HepG2 (cell line): ENCODE measurements around the gene CCDC154. TPM values are rescaled to one million over a fixed set of nuclear protein-coding genes. Genes with fewer than 3 reads are reported as not detected.

Source experiments
- ATAD3A ChIP-seq: sonication (generic); formaldehyde crosslinking; IDR thresholded peaks from 2 replicates; pipeline ENCODE4 v1.4.0; 2020; ENCODE audit warnings: missing genetic modification reagents
- CREB3 ChIP-seq: sonication (generic); formaldehyde crosslinking; IDR thresholded peaks from 2 replicates; pipeline ENCODE4 v1.5.0; 2020; ENCODE audit warnings: missing genetic modification reagents
- GTF2F1 ChIP-seq: fragments of 150-350 bp; IDR thresholded peaks from 2 replicates; pipeline ENCODE4 v1.6.1; 2014; ENCODE audit warnings: low read length
- KAT8 ChIP-seq: IDR thresholded peaks from 2 replicates; pipeline ENCODE4 v1.6.1; 2016; ENCODE audit warnings: missing genetic modification reagents, missing compliant biosample characterization
- MAFF ChIP-seq: IDR thresholded peaks from 2 replicates; pipeline ENCODE4 v1.6.1; 2011; ENCODE audit warnings: low read depth, low read length, improper control_type of control experiment
- NFKBIZ ChIP-seq: IDR thresholded peaks from 2 replicates; pipeline ENCODE4 v1.6.1; 2018; ENCODE audit warnings: missing genetic modification reagents, missing compliant biosample characterization
- NR0B2 ChIP-seq: sonication (generic); formaldehyde crosslinking; IDR thresholded peaks from 2 replicates; pipeline ENCODE4 v1.4.0; 2020; ENCODE audit warnings: mild to moderate bottlenecking, missing genetic modification reagents
- PAF1 ChIP-seq: IDR thresholded peaks from 2 replicates; pipeline ENCODE4 v1.6.1; 2016; ENCODE audit warnings: missing genetic modification reagents, missing compliant biosample characterization
- PAX8 ChIP-seq: sonication (generic); formaldehyde crosslinking; IDR thresholded peaks from 2 replicates; pipeline ENCODE4 v1.8.0; 2022; ENCODE audit warnings: mild to moderate bottlenecking, missing genetic modification reagents, borderline replicate concordance
- PCBP2 ChIP-seq: fragments of 200-400 bp; formaldehyde crosslinking; optimal IDR thresholded peaks from 2 replicates; pipeline ENCODE3; 2018; ENCODE audit warnings: low read length, low read depth; ENCODE audit not compliant: poor library complexity, severe bottlenecking
- RCOR2 ChIP-seq: IDR thresholded peaks from 2 replicates; pipeline ENCODE4 v1.6.1; 2016; ENCODE audit warnings: missing biosample characterization, missing genetic modification reagents
- RFX1 ChIP-seq: fragments of 450-650 bp; IDR thresholded peaks from 2 replicates; pipeline ENCODE4 v1.6.1; 2017
- SATB2 ChIP-seq: sonication (generic); formaldehyde crosslinking; IDR thresholded peaks from 2 replicates; pipeline ENCODE4 v1.5.0; 2020; ENCODE audit warnings: missing genetic modification reagents
- SIX4 ChIP-seq: sonication (generic); formaldehyde crosslinking; IDR thresholded peaks from 2 replicates; pipeline ENCODE4 v1.4.0; 2020; ENCODE audit warnings: missing genetic modification reagents
- SNAI1 ChIP-seq: sonication (generic); formaldehyde crosslinking; IDR thresholded peaks from 2 replicates; pipeline ENCODE4 v1.5.0; 2020; ENCODE audit warnings: mild to moderate bottlenecking, missing genetic modification reagents, borderline replicate concordance
- SYNCRIP ChIP-seq: fragments of 200-400 bp; formaldehyde crosslinking; IDR thresholded peaks from 2 replicates; pipeline ENCODE4 v1.6.1; 2018; ENCODE audit warnings: mild to moderate bottlenecking, low read depth, low read length; ENCODE audit not compliant: insufficient read depth
- TBX3 ChIP-seq: fragments of 450-650 bp; IDR thresholded peaks from 2 replicates; pipeline ENCODE4 v1.6.1; 2017; ENCODE audit warnings: antibody characterized with exemption, mild to moderate bottlenecking, inconsistent platforms, borderline replicate concordance
- TOE1 ChIP-seq: sonication (generic); formaldehyde crosslinking; IDR thresholded peaks from 2 replicates; pipeline ENCODE4 v1.4.0; 2020; ENCODE audit warnings: mild to moderate bottlenecking, missing genetic modification reagents
- TOPORS ChIP-seq: sonication (generic); formaldehyde crosslinking; IDR thresholded peaks from 2 replicates; pipeline ENCODE4 v1.8.0; 2023; ENCODE audit warnings: mild to moderate bottlenecking, missing genetic modification reagents
- USF2 ChIP-seq, 2 experiments: sonication (generic) in 1 of 2; formaldehyde crosslinking in 1 of 2; IDR thresholded peaks; 2 replicates each; pipeline versions ENCODE4 v1.5.1 to v1.6.1; 2011 to 2020; ENCODE audit warnings: borderline replicate concordance in 1 of 2, low read depth in 1 of 2, low read length in 1 of 2, mild to moderate bottlenecking in 1 of 2, missing genetic modification reagents in 1 of 2, moderate library complexity in 1 of 2
- ZBTB1 ChIP-seq: sonication (generic); formaldehyde crosslinking; IDR thresholded peaks from 2 replicates; pipeline ENCODE4 v1.4.0; 2020; ENCODE audit warnings: missing genetic modification reagents, borderline replicate concordance
- ZNF292 ChIP-seq: sonication (generic); formaldehyde crosslinking; IDR thresholded peaks from 2 replicates; pipeline ENCODE4 v1.8.1; 2022; ENCODE audit warnings: mild to moderate bottlenecking, low read depth, missing genetic modification reagents, borderline replicate concordance
- ZNF44 ChIP-seq: sonication (generic); formaldehyde crosslinking; IDR thresholded peaks from 2 replicates; pipeline ENCODE4 v1.5.1; 2020; ENCODE audit warnings: mild to moderate bottlenecking, missing genetic modification reagents
- ZNF724P ChIP-seq: sonication (generic); formaldehyde crosslinking; IDR thresholded peaks from 2 replicates; pipeline ENCODE4 v1.8.0; 2022; ENCODE audit warnings: missing genetic modification reagents, borderline replicate concordance
- ZNF788 ChIP-seq: sonication (generic); formaldehyde crosslinking; IDR thresholded peaks from 2 replicates; pipeline ENCODE4 v1.5.0; 2020; ENCODE audit warnings: mild to moderate bottlenecking, missing genetic modification reagents, borderline replicate concordance
- ZUFSP ChIP-seq: sonication (generic); formaldehyde crosslinking; IDR thresholded peaks from 2 replicates; pipeline ENCODE4 v1.9.0; 2021; ENCODE audit warnings: missing genetic modification reagents, mild to moderate bottlenecking, borderline replicate concordance
- polyA plus RNA-seq, 8 experiments: library from polyadenylated mRNA; depleted of rRNA in 3 of 8; stranded (reverse) in 7 of 8; unstranded in 1 of 8; fragments of >200 nt; fragmentation: Illumina TruSeq in 4 of 8; extraction: Trizol in 4 of 8; gene quantifications; 2 replicates each; pipeline versions ENCODE4 v1.2.1 to v1.2.3, GENCODE V29; 2011 to 2016; ENCODE audit warnings: low read depth in 4 of 8, missing spikeins in 1 of 8, mixed read lengths in 1 of 8; ENCODE audit not compliant: insufficient read depth in 1 of 8
- total RNA-seq, 5 experiments: library from RNA; depleted of rRNA; stranded (reverse); fragments of >200 nt; fragmentation: Illumina TruSeq; extraction: Trizol; gene quantifications; 2 replicates each; pipeline ENCODE4 v1.2.3, GENCODE V29; 2016; ENCODE audit warnings: low read depth in 1 of 5

Gene CCDC154
- total and polyA plus RNA-seq, 2 of the 13 experiments (the other 11 are each of a cell fraction or from before 2014, with no cell fraction given), result 0.92 to 1.5 TPM

GRCh38 chr16:1492923-1493745 lies 48.8 kb upstream of the CCDC154 start, which contains the start of gene TELO2 (continued):
- TF ChIP-seq USF2 (IDR thresholded peaks at IDR 0.05; ENCODE audit: low read depth, low read length), result no peak
- TF ChIP-seq USF2 (CRISPR knock-in tag; IDR thresholded peaks at IDR 0.05; ENCODE audit: borderline replicate concordance), result peak; percentile 33; the same call in 1 of the 2 replicates
- no peak for TF ChIP-seq CREB3 (CRISPR knock-in tag)
- no peak for TF ChIP-seq PAX8 (CRISPR knock-in tag)
- no peak for TF ChIP-seq ZNF44
- no peak for TF ChIP-seq MAFF
- TF ChIP-seq TOPORS (CRISPR knock-in tag), result peak; percentile 27; the same call in 1 of the 2 replicates
- no peak for TF ChIP-seq SNAI1 (CRISPR knock-in tag)
- no peak; the same call in 1 of the 2 replicates for TF ChIP-seq ZNF724P (CRISPR knock-in tag)
- TF ChIP-seq PCBP2, result no peak
- TF ChIP-seq ZBTB1, result no peak
- TF ChIP-seq SATB2 (CRISPR knock-in tag), result no peak
- TF ChIP-seq ATAD3A (CRISPR knock-in tag), result no peak
- TF ChIP-seq GTF2F1, result no peak
- no peak for TF ChIP-seq RFX1
- TF ChIP-seq PAF1 (CRISPR knock-in tag), result no peak
- no peak for TF ChIP-seq RCOR2 (CRISPR knock-in tag)
- TF ChIP-seq KAT8 (CRISPR knock-in tag), result peak; percentile 80
- peak; percentile 35; the same call in 1 of the 2 replicates for TF ChIP-seq ZNF788
- peak; percentile 21; the same call in 1 of the 2 replicates for TF ChIP-seq ZNF292 (CRISPR knock-in tag)
- TF ChIP-seq TOE1 (CRISPR knock-in tag), result no peak
- TF ChIP-seq NR0B2 (CRISPR knock-in tag), result peak; percentile 45; the same call in 1 of the 2 replicates
- TF ChIP-seq SYNCRIP, result no peak
- TF ChIP-seq ZUFSP (CRISPR knock-in tag), result no peak
- TF ChIP-seq SIX4, result 0 out of 2 replicates have a peak, but pooled peaks have one; percentile 20
- TF ChIP-seq NFKBIZ, result no peak
- TF ChIP-seq TBX3, result no peak
